Ovary (tissue), 9 donors: ENCODE results near the gene VDR. TPM values are rescaled to one million over a fixed set of nuclear protein-coding genes. Genes with fewer than 3 reads are reported as not detected.

Experiments used
- DNase-seq, 5 donors: peaks; one replicate each; pipeline ENCODE4 v3.0.0-alpha.2; 2019 to 2020
- H3K27ac ChIP-seq, 2 donors: fragments of 200-600 bp; one replicate each; pipeline versions ENCODE4 v1.5.1 to v1.8.0; 2019 to 2022
- H3K27me3 ChIP-seq: fragments of 200-600 bp; one replicate; pipeline ENCODE4 v1.8.0; 2022
- H3K36me3 ChIP-seq: fragments of 200-600 bp; sonication (generic); one replicate; pipeline ENCODE4 v1.5.1; 2019
- H3K4me1 ChIP-seq: one replicate; pipeline ENCODE4 v1.8.1; 2013; ENCODE audit warnings: mild to moderate bottlenecking, moderate library complexity; ENCODE audit not compliant: insufficient read depth
- H3K4me3 ChIP-seq: fragments of 200-600 bp; sonication (generic); one replicate; pipeline ENCODE4 v1.5.1; 2017
- H3K9me3 ChIP-seq, 2 donors: fragments of 200-600 bp in 1 of 2; sonication (generic) in 1 of 2; one replicate each; pipeline versions ENCODE4 v1.5.1 to v1.8.1; 2013 to 2019; ENCODE audit warnings: mild to moderate bottlenecking in 1 of 2, moderate library complexity in 1 of 2
- CTCF ChIP-seq, 3 donors: fragments of 450-650 bp in 2 of 3; fragments of 200-600 bp in 1 of 3; IDR thresholded peaks; one replicate each; pipeline versions ENCODE4 v1.5.1 to v1.8.0; 2016 to 2022; ENCODE audit warnings: antibody characterized with exemption in 3 of 3, mild to moderate bottlenecking in 1 of 3
- EP300 ChIP-seq: sonication (generic); formaldehyde crosslinking; IDR thresholded peaks from one replicate; pipeline ENCODE4 v1.6.1; 2017; ENCODE audit warnings: antibody characterized with exemption
- POLR2A ChIP-seq: fragments of 450-650 bp; IDR thresholded peaks from one replicate; pipeline ENCODE4 v1.6.1; 2017; ENCODE audit warnings: antibody characterized with exemption, mild to moderate bottlenecking, moderate library complexity
- WGBS, 3 donors: extraction: QIAGEN DNeasy Blood & Tissue Kit in 1 of 3; methylation state at CpG; one replicate each; pipeline versions ENCODE4 v1.1.5 to v1.1.7; 2013 to 2017; 5-methylcytosine and 5-hydroxymethylcytosine counted together
- intact Hi-C, 4 donors: fragments of 100-400 bp; cut with DNase I; formaldehyde crosslinking; loops; one replicate each; pipeline versions ENCODE4 v1.11.0 to v1.15.1; 2022 to 2023
- polyA plus RNA-seq, 2 donors: library from polyadenylated mRNA; stranded (reverse); fragments of 200-250 nt in 1 of 2; fragments of 350-450 nt in 1 of 2; fragmentation: Illumina TruSeq in 1 of 2; extraction: RNeasy Lipid Tissue Mini Kit (QIAGEN cat#74804) in 1 of 2; gene quantifications; one replicate each; pipeline ENCODE4 v1.2.3, GENCODE V29; 2013 to 2014
- total RNA-seq, 7 donors: library from RNA; depleted of rRNA in 2 of 7; stranded (reverse); fragments of >200 nt in 2 of 7; fragmentation: NEBNext Ultra II Directional in 3 of 7; extraction: Animal tissue kit (Norgen Biotek cat#: 25700) in 3 of 7; gene quantifications; one replicate each; pipeline versions ENCODE4 v1.1.0 to v1.2.4, GENCODE V29; 2016 to 2023
- donor health status: DM: no; HTN: no; CAD: no; lungs with moderate emphysema.
- donor health status: DM: no; HTN: no; CAD: no.
- donor health status: Bipolar disorder and iron deficiency.
- donor health status: DM: yes; HTN: yes; CAD: no.
- donor health status: DM: no; HTN: no; CAD: no.
- donor health status: DM: yes; HTN: yes; CAD: no.

The VDR gene
- total and polyA plus RNA-seq, 9 donors = 0.31 to 2.7 (median 1.1) TPM

- TF ChIP-seq CTCF (IDR thresholded peaks at IDR 0.05) = no peak
- no peak for TF ChIP-seq POLR2A
- TF ChIP-seq EP300 = no peak
- Histone ChIP-seq H3K27ac (no peak overlapping the region), H3K36me3 (no peaks in the 10 kb centered on the region), H3K9me3 (no peaks in the 10 kb centered on the region), H3K4me1 (peaks cover 6% of the 10 kb centered on the region), H3K27me3 (no peaks in the 10 kb centered on the region), H3K4me3 (no peak overlapping the region)
- DNase-seq = peak in 2 of 5 donors; percentile 31 to 39
- 18 to 33% (median 29%) methylated on average over 37 to 40 of the region's 40 CpGs for WGBS, 3 donors
- intact Hi-C loops = loop anchor here in 1 of 4 donors (10.0 kb wide), 1 partner anchor 97 kb away; no protein-coding TSS in a partner anchor
Observed at GRCh38 chr12:47941871-47942613, 37.2 kb upstream of the VDR start.

GRCh38 chr12:47941475-47941780 lies 36.6 kb upstream of the VDR start:
- 85 to 89% (median 86%) methylated on average over 9 of the region's 9 CpGs for WGBS, 3 donors
- no peaks in the 10 kb centered on the region for H3K27me3 ChIP-seq
- H3K4me1 ChIP-seq = peaks cover 1% of the 10 kb centered on the region
- no peak for DNase-seq
- TF ChIP-seq EP300 = no peak
- TF ChIP-seq CTCF (IDR thresholded peaks at IDR 0.05) = no peak
- TF ChIP-seq POLR2A = no peak
- H3K4me3 ChIP-seq = no peak overlapping the region
- H3K27ac ChIP-seq = no peak overlapping the region
- intact Hi-C loops = loop anchor here in 1 of 4 donors (10.0 kb wide), 1 partner anchor 97 kb away; no protein-coding TSS in a partner anchor
- no peaks in the 10 kb centered on the region for H3K9me3 ChIP-seq
- H3K36me3 ChIP-seq = no peaks in the 10 kb centered on the region

DNA sequence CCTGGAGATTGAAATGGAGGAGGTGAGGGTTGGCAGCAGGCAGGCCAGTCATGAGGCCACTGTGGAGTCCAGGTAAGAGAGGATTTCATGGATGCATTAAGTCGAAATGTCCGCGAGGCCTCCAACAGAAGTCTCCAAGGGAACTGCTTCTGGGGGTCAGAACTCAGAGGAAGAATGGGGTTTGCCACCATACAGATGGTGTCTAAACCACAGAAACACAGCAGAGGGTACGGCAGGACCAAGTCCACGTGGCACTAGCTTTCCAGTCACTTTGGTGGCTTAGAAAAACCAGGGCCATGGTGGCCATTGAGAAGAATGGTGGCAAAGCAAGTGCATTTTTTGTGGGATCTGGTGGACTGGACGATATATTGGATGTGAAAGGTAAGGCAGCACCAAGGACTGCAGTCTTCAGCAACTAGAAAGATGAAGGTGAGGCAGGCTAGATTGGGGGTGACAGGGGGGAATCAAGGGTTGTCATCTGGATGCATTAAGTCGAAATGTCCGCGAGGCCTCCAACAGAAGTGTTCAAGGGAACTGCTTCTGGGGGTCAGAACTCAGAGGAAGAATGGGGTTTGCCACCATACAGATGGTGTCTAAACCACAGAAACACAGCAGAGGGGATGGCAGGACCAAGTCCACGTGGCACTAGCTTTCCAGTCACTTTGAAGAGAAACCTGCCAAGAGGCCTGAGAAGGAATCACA lies 36.1 kb upstream of the VDR start:
- no peak for DNase-seq
- Histone ChIP-seq H3K27me3 (no peaks in the 10 kb centered on the region), H3K27ac (no peak overlapping the region), H3K4me3 (no peak overlapping the region), H3K36me3 (no peaks in the 10 kb centered on the region), H3K9me3 (no peaks in the 10 kb centered on the region), H3K4me1 (peaks cover under 1% of the 10 kb centered on the region)
- WGBS, 3 donors = 95 to 97% (median 96%) methylated on average over 10 of the region's 10 CpGs
- intact Hi-C loops = loop anchor here in 1 of 4 donors (10.0 kb wide), 1 partner anchor 96 kb away; no protein-coding TSS in a partner anchor
- TF ChIP-seq CTCF (IDR thresholded peaks at IDR 0.05) (no peak), POLR2A (no peak), EP300 (no peak)

DNA sequence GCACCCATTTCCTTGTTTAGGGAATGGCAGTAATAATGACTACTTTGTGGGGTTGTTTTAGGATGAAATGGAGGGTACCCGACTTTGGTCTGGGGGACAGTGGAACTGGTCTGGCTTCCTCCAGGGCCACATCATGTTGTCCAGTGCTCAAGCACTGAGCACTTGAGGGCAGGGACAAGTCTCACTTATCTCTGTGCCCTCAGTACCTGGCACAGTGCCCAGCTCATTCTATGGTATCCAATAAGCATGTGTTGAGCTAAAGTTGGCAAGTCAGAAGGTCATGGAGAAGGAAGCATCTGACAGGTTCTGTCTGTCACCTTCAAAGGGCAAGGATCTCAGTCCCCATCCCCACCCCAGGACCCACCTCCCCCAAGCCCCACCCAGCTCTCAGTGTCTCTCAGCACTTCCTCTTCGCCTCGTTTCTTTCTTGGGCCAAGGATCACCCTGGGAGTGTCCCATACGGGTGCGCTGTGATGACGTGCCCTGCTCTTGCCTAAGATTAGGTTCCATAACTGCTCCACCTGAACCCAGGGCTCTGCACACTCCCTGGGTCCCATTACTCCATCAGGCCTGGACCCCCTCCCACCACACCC lies 34.3 kb upstream of the VDR start:
- 92 to 95% (median 95%) methylated on average over 6 of the region's 6 CpGs for WGBS, 3 donors
- H3K4me1 ChIP-seq = peaks cover 4% of the 10 kb centered on the region
- H3K27me3 ChIP-seq = no peaks in the 10 kb centered on the region
- DNase-seq = no peak
- no peaks in the 10 kb centered on the region for H3K36me3 ChIP-seq
- H3K4me3 ChIP-seq = no peak overlapping the region
- intact Hi-C loops = no loop called here
- no peaks in the 10 kb centered on the region for H3K9me3 ChIP-seq
- TF ChIP-seq CTCF (IDR thresholded peaks at IDR 0.05) (no peak), EP300 (no peak), POLR2A (no peak)
- no peak overlapping the region for H3K27ac ChIP-seq
